ENCODE data around the gene NUDT21.

Gene NUDT21

GRCh38 chr16:56488035-56488434 is 36.9 kb upstream of the NUDT21 start:
- H3K36me3 ChIP-seq (ENCODE audit: control insufficient read depth, insufficient read depth, low read length), result no peaks in the 10 kb centered on the region

GRCh38 chr16:56483394-56483793 is 32.3 kb upstream of the NUDT21 start:
- no peaks in the 10 kb centered on the region for H3K27me3 ChIP-seq (ENCODE audit: insufficient read depth, low read length, poor library complexity)

More at GRCh38 chr16:56488035-56488434, 36.9 kb upstream of the NUDT21 start:
- Histone ChIP-seq H3K27me3 (ENCODE audit: insufficient read depth, low read length, poor library complexity) (no peaks in the 10 kb centered on the region), H3K4me2 (ENCODE audit: low read length) (no peak overlapping the region), H2BK15ac (replicated peaks; ENCODE audit: low read depth) (no peak overlapping the region), H4K5ac (ENCODE audit: low read length) (no peak overlapping the region), H3K9ac (ENCODE audit: low read length) (no peak overlapping the region), H3K79me1 (ENCODE audit: low read length) (no peaks in the 10 kb centered on the region), H2AK5ac (ENCODE audit: low read length) (no peak overlapping the region), H3K79me2 (ENCODE audit: control insufficient read depth, insufficient read depth, low read length) (no peaks in the 10 kb centered on the region), H3K23ac (ENCODE audit: low read length) (no peak overlapping the region), H3K4me3 (ENCODE audit: low read length) (no peak overlapping the region), H3K4ac (ENCODE audit: low read depth, low read length) (no peak overlapping the region), H4K8ac (ENCODE audit: low read depth, low read length) (no peak overlapping the region), H3K18ac (ENCODE audit: low read length) (no peak overlapping the region), H2BK5ac (ENCODE audit: low read length) (no peak overlapping the region), H2BK120ac (ENCODE audit: low read depth, low read length) (no peak overlapping the region), H3K4me1 (ENCODE audit: control insufficient read depth, low read depth, low read length) (no peaks in the 10 kb centered on the region), H3K56ac (ENCODE audit: low read length) (no peak overlapping the region), H3K27ac (ENCODE audit: low read depth, low read length) (no peak overlapping the region)
- WGBS (ENCODE audit: extremely low coverage, insufficient coverage, low lambda C conversion rate), result no CpG with 5 or more reads among the region's 5 CpGs
- DNase-seq, result no peak

DNA sequence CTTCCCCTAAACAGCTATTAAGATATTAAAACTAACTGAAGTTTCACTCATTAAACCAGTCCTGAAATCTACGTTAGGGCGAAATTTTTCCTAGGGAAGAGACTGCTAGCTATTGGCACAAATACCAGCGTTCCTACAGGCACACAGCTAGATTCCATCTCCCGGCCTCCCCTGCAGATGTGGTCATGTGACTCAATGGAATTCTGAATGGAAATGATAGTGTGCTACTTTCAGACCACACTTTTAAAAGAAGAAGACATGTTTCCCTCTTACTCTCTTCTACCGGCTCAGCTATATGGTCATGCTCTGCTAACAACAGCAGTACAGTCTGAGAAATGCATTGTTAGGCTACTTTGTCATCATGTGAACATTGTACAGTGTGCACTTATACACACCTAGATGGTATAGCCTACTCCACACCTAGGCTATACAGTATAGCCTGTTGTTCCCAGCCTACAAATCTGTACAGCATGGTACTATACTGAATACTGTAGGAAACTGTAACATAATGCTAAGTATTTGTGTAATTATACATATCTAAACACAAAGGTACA is 31.6 kb upstream of the NUDT21 start:
- no peak overlapping the region for H4K8ac ChIP-seq (ENCODE audit: low read depth, low read length)
- H2BK120ac ChIP-seq (ENCODE audit: low read depth, low read length), result no peak overlapping the region
- no peak overlapping the region for H2AK5ac ChIP-seq (ENCODE audit: low read length)
- H3K4me2 ChIP-seq (ENCODE audit: low read length), result no peak overlapping the region
- no CpG with 5 or more reads among the region's 5 CpGs for WGBS (ENCODE audit: extremely low coverage, insufficient coverage, low lambda C conversion rate)
- no peak overlapping the region for H3K9ac ChIP-seq (ENCODE audit: low read length)
- no peak overlapping the region for H4K5ac ChIP-seq (ENCODE audit: low read length)
- H3K36me3 ChIP-seq (ENCODE audit: control insufficient read depth, insufficient read depth, low read length), result no peaks in the 10 kb centered on the region
- no peaks in the 10 kb centered on the region for H3K4me1 ChIP-seq (ENCODE audit: control insufficient read depth, low read depth, low read length)
- H3K23ac ChIP-seq (ENCODE audit: low read length), result no peak overlapping the region
- H3K56ac ChIP-seq (ENCODE audit: low read length), result no peak overlapping the region
- no peak overlapping the region for H3K4ac ChIP-seq (ENCODE audit: low read depth, low read length)
- H3K79me2 ChIP-seq (ENCODE audit: control insufficient read depth, insufficient read depth, low read length), result no peaks in the 10 kb centered on the region
- no peak overlapping the region for H3K27ac ChIP-seq (ENCODE audit: low read depth, low read length)
- H3K18ac ChIP-seq (ENCODE audit: low read length), result no peak overlapping the region
- DNase-seq, result no peak
- no peak overlapping the region for H2BK5ac ChIP-seq (ENCODE audit: low read length)
- no peaks in the 10 kb centered on the region for H3K79me1 ChIP-seq (ENCODE audit: low read length)
- no peaks in the 10 kb centered on the region for H3K27me3 ChIP-seq (ENCODE audit: insufficient read depth, low read length, poor library complexity)
- H2BK15ac ChIP-seq (replicated peaks; ENCODE audit: low read depth), result no peak overlapping the region
- no peak overlapping the region for H3K4me3 ChIP-seq (ENCODE audit: low read length)

More at GRCh38 chr16:56483394-56483793, 32.3 kb upstream of the NUDT21 start:
- DNase-seq, result no peak
- H3K18ac ChIP-seq (ENCODE audit: low read length), result no peak overlapping the region
- no peaks in the 10 kb centered on the region for H3K79me2 ChIP-seq (ENCODE audit: control insufficient read depth, insufficient read depth, low read length)
- H3K79me1 ChIP-seq (ENCODE audit: low read length), result no peaks in the 10 kb centered on the region
- no peak overlapping the region for H4K8ac ChIP-seq (ENCODE audit: low read depth, low read length)
- no peak overlapping the region for H3K4me2 ChIP-seq (ENCODE audit: low read length)
- H3K4me1 ChIP-seq (ENCODE audit: control insufficient read depth, low read depth, low read length), result no peaks in the 10 kb centered on the region
- no peak overlapping the region for H2BK120ac ChIP-seq (ENCODE audit: low read depth, low read length)
- no peak overlapping the region for H2AK5ac ChIP-seq (ENCODE audit: low read length)
- H3K36me3 ChIP-seq (ENCODE audit: control insufficient read depth, insufficient read depth, low read length), result no peaks in the 10 kb centered on the region
- no peak overlapping the region for H3K4me3 ChIP-seq (ENCODE audit: low read length)
- H3K4ac ChIP-seq (ENCODE audit: low read depth, low read length), result no peak overlapping the region
- no peak overlapping the region for H3K9ac ChIP-seq (ENCODE audit: low read length)
- no peak overlapping the region for H3K56ac ChIP-seq (ENCODE audit: low read length)
- no peak overlapping the region for H2BK15ac ChIP-seq (replicated peaks; ENCODE audit: low read depth)
- no peak overlapping the region for H3K27ac ChIP-seq (ENCODE audit: low read depth, low read length)
- no peak overlapping the region for H4K5ac ChIP-seq (ENCODE audit: low read length)
- no peak overlapping the region for H3K23ac ChIP-seq (ENCODE audit: low read length)
- no peak overlapping the region for H2BK5ac ChIP-seq (ENCODE audit: low read length)

DNA sequence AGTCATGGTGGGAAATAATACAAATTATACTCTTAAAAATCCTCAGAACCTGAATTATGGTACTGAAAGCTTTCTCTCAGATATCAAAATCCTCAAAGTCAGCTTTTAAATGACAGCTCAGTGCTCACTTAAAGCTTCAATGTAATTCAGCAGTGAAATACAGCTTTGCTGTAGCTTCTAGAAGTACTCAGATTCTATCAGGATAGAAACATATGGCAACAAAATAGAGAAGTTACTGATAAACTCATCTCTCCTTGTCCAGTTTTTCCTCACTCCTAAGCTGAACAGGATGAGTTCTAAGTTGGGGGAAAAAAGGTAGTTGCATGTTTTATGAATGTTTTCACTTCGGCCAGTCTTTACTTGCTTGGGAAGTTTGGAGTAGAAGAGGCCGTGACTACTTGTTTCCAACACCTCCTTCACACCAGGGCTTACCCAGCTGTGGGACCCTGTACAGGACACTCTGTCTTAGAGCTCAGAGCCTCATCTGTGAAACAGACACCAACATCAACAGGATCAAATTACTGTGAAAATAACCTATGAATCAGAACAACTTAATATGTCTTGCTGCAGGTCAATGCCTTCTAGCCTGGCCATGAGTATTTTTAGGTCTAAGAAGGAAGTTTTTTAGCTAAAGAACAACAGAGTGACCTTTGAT is 30.5 kb upstream of the NUDT21 start:
- Histone ChIP-seq H3K79me1 (ENCODE audit: low read length) (no peaks in the 10 kb centered on the region), H4K8ac (ENCODE audit: low read depth, low read length) (no peak overlapping the region), H3K56ac (ENCODE audit: low read length) (no peak overlapping the region), H3K79me2 (ENCODE audit: control insufficient read depth, insufficient read depth, low read length) (no peaks in the 10 kb centered on the region), H2BK15ac (replicated peaks; ENCODE audit: low read depth) (no peak overlapping the region), H3K23ac (ENCODE audit: low read length) (no peak overlapping the region), H2BK120ac (ENCODE audit: low read depth, low read length) (no peak overlapping the region), H3K9ac (ENCODE audit: low read length) (no peak overlapping the region), H2AK5ac (ENCODE audit: low read length) (no peak overlapping the region), H3K4me1 (ENCODE audit: control insufficient read depth, low read depth, low read length) (no peaks in the 10 kb centered on the region), H3K4ac (ENCODE audit: low read depth, low read length) (no peak overlapping the region), H2BK5ac (ENCODE audit: low read length) (no peak overlapping the region), H4K5ac (ENCODE audit: low read length) (no peak overlapping the region), H3K18ac (ENCODE audit: low read length) (no peak overlapping the region), H3K36me3 (ENCODE audit: control insufficient read depth, insufficient read depth, low read length) (no peaks in the 10 kb centered on the region), H3K4me2 (ENCODE audit: low read length) (no peak overlapping the region), H3K27ac (ENCODE audit: low read depth, low read length) (no peak overlapping the region), H3K4me3 (ENCODE audit: low read length) (no peak overlapping the region), H3K27me3 (ENCODE audit: insufficient read depth, low read length, poor library complexity) (no peaks in the 10 kb centered on the region)
- DNase-seq, result no peak
- WGBS (ENCODE audit: extremely low coverage, insufficient coverage, low lambda C conversion rate), result no CpG with 5 or more reads among the region's 2 CpGs

DNA sequence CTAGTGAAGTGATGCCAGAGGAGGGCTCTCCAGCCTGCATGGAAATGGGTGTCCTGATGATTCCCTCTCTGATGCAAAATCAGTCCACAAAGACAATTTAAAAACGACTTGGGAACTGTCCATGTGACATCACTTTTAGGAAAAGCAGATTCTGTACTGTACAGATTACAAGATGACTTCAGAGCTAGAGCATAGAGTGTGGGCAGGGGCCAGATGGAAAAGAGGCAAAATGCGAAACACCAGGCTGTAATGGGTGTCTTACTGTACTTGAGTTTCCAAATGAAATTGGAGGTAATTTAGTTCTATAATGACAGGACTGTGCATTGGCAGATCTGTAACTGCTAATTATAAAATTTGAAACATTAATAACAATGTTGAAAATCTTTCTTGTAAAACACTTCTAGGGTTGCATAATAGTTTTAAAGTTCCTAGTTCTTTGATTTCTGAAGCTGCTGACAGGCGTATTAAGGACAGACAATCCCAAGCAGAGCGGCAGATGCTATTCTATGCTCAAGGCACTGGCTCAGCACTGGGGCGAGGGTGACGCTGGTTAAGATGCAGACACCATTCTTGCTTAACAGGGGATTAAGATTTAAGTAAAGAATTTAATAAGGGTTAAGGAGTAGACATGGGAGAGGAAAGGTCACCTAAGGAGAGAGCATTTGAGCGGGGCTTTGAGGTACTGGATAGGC is 29.8 kb upstream of the NUDT21 start:
- DNase-seq, result no peak
- Histone ChIP-seq H4K5ac (ENCODE audit: low read length) (no peak overlapping the region), H3K4me1 (ENCODE audit: control insufficient read depth, low read depth, low read length) (no peaks in the 10 kb centered on the region), H3K79me1 (ENCODE audit: low read length) (no peaks in the 10 kb centered on the region), H3K79me2 (ENCODE audit: control insufficient read depth, insufficient read depth, low read length) (no peaks in the 10 kb centered on the region), H2AK5ac (ENCODE audit: low read length) (no peak overlapping the region), H3K23ac (ENCODE audit: low read length) (no peak overlapping the region), H2BK120ac (ENCODE audit: low read depth, low read length) (no peak overlapping the region), H3K4me3 (ENCODE audit: low read length) (no peak overlapping the region), H3K36me3 (ENCODE audit: control insufficient read depth, insufficient read depth, low read length) (peaks cover 2% of the 10 kb centered on the region), H2BK5ac (ENCODE audit: low read length) (no peak overlapping the region), H3K27me3 (ENCODE audit: insufficient read depth, low read length, poor library complexity) (no peaks in the 10 kb centered on the region), H2BK15ac (replicated peaks; ENCODE audit: low read depth) (no peak overlapping the region), H3K27ac (ENCODE audit: low read depth, low read length) (no peak overlapping the region), H3K56ac (ENCODE audit: low read length) (no peak overlapping the region), H3K9ac (ENCODE audit: low read length) (no peak overlapping the region), H3K4ac (ENCODE audit: low read depth, low read length) (no peak overlapping the region), H3K18ac (ENCODE audit: low read length) (no peak overlapping the region), H3K4me2 (ENCODE audit: low read length) (no peak overlapping the region), H4K8ac (ENCODE audit: low read depth, low read length) (no peak overlapping the region)
- no CpG with 5 or more reads among the region's 7 CpGs for WGBS (ENCODE audit: extremely low coverage, insufficient coverage, low lambda C conversion rate)

Data from mesendoderm (in vitro differentiated cells).